Nephron progenitor cell (in vitro differentiated cells): ENCODE results near the gene MAP3K21.
A peak's percentile ranks its signal among the peaks of the same experiment; 100 is the strongest.

Experiments
- DNase-seq: peaks from one replicate; pipeline ENCODE4 v3.0.0; 2021
- H3K27ac Mint-ChIP-seq: 2 replicates; pipeline ENCODE4 v1.8.0; 2021; ENCODE audit warnings: mild to moderate bottlenecking, moderate library complexity, mixed read lengths
- H3K27me3 Mint-ChIP-seq: 2 replicates; pipeline ENCODE4 v1.8.0; 2021; ENCODE audit warnings: mild to moderate bottlenecking, low read depth, mixed read lengths; ENCODE audit not compliant: poor library complexity
- H3K36me3 Mint-ChIP-seq: 2 replicates; pipeline ENCODE4 v1.8.0; 2021; ENCODE audit warnings: low read depth, mixed read lengths
- H3K4me1 Mint-ChIP-seq: 2 replicates; pipeline ENCODE4 v1.8.0; 2021; ENCODE audit warnings: mixed read lengths
- H3K4me3 Mint-ChIP-seq: 2 replicates; pipeline ENCODE4 v1.8.0; 2021; ENCODE audit warnings: mild to moderate bottlenecking, moderate library complexity, mixed read lengths
- H3K9me3 Mint-ChIP-seq: 2 replicates; pipeline ENCODE4 v1.8.0; 2021; ENCODE audit warnings: mild to moderate bottlenecking, moderate library complexity, mixed read lengths
- TF ChIP-seq, protein P1 (sequence below): fragments of 200-600 bp; sonication (generic); IDR thresholded peaks from 2 replicates; pipeline ENCODE4 v1.5.0; 2021; ENCODE audit warnings: antibody characterized with exemption

Gene MAP3K21

DNA sequence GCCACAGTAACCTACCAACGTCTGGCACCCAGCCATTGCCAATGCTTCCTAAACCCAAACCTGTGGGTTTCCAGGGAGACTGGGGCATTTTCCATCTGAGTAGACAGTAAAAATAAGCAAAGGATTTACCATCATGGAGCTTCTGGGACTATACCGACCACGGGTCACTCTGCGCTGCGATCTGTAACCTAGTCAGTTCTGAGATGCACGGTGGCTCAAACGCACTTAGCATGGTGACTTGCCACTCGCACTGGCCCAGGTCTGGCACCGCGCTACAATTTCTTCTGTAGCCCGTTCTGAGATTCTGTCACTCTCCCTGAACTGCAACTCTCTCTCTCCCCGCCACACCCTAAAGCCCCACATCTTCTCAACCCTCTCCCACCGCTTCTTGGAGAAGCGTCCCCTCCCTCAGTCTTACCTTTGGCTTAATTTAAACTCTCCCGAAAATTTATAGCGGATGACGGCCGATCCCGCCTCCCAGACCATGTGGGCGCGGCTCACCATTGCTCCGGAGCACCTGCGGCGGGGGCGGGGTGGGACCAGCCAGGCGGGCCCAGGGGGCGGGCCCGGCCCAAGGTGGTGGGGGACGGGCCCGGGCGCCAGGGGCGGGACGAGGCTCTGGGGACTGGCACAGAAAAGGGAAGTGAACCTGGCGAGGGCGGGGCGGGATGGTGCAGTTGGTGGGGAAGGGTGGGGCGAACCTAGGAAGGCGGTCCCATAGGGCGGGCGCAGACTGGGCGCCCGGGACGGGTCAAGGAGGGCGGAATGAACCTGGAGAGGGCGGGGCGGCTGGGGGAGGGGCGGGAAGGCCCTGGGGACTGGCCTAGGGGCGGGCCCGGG lies 493 bp upstream of the MAP3K21 start:
- peak; percentile 82 for DNase-seq
- Mint-ChIP-seq H3K36me3 (no peaks in the 10 kb centered on the region), H3K9me3 (no peaks in the 10 kb centered on the region), H3K4me3 (peak overlapping the region; percentile 78), H3K27me3 (peaks cover 55% of the 10 kb centered on the region), H3K27ac (no peak overlapping the region), H3K4me1 (peaks cover 10% of the 10 kb centered on the region)
- TF ChIP-seq, protein P1, sequence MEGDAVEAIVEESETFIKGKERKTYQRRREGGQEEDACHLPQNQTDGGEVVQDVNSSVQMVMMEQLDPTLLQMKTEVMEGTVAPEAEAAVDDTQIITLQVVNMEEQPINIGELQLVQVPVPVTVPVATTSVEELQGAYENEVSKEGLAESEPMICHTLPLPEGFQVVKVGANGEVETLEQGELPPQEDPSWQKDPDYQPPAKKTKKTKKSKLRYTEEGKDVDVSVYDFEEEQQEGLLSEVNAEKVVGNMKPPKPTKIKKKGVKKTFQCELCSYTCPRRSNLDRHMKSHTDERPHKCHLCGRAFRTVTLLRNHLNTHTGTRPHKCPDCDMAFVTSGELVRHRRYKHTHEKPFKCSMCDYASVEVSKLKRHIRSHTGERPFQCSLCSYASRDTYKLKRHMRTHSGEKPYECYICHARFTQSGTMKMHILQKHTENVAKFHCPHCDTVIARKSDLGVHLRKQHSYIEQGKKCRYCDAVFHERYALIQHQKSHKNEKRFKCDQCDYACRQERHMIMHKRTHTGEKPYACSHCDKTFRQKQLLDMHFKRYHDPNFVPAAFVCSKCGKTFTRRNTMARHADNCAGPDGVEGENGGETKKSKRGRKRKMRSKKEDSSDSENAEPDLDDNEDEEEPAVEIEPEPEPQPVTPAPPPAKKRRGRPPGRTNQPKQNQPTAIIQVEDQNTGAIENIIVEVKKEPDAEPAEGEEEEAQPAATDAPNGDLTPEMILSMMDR: no peak

DNA sequence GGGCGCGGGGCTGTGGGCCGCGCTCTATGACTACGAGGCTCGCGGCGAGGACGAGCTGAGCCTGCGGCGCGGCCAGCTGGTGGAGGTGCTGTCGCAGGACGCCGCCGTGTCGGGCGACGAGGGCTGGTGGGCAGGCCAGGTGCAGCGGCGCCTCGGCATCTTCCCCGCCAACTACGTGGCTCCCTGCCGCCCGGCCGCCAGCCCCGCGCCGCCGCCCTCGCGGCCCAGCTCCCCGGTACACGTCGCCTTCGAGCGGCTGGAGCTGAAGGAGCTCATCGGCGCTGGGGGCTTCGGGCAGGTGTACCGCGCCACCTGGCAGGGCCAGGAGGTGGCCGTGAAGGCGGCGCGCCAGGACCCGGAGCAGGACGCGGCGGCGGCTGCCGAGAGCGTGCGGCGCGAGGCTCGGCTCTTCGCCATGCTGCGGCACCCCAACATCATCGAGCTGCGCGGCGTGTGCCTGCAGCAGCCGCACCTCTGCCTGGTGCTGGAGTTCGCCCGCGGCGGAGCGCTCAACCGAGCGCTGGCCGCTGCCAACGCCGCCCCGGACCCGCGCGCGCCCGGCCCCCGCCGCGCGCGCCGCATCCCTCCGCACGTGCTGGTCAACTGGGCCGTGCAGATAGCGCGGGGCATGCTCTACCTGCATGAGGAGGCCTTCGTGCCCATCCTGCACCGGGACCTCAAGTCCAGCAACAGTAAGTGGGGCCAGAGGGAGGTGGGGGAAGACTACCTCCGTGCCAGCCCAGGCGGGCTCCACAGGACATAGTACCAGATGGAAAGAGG lies 808 bp downstream of the MAP3K21 start:
- DNase-seq: peak; percentile 46
- Mint-ChIP-seq H3K9me3 (no peaks in the 10 kb centered on the region), H3K27me3 (peaks cover 56% of the 10 kb centered on the region)

DNA sequence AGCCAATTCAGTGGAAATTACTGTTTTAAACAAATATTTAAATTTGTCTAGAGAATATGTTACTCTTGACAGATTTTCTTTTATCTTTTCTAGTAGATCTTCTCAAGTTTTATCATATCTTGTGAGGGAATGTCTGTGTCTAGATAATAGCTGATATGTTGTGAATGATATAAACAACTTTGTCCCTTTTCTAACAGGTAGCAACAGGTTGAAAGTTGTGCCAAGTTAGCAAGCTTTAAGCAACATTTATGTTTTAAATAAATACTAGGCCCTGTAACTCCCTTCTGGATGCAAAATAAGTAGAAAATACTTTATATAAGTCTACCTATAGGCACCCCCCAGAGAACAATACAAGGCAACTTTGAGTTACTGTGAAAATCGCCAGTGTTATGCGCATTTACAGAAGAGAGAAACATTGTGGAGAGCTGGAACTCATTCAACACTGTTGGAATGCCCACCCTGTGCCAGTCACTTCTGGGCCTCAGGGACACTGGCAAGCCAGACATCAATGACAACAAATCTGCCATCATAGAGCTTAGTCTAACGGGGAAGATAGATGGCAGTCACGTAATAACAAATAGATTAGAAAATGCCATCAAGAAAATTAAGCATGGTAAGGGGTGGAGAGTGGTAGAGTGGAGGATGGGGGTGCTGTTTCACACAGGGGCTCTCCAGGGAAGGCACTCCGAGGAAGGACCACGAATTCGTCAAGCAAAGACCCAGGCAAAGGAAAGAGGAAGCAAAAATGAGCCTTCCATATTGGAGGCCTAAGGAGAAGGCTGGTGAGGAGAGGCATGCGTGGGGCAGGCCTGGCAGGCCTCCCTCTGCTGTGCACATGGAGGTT lies 4.4 kb downstream of the MAP3K21 start:
- DNase-seq: no peak
- TF ChIP-seq, protein P1: no peak
- no peaks in the 10 kb centered on the region for H3K36me3 Mint-ChIP-seq
- H3K4me3 Mint-ChIP-seq: no peak overlapping the region
- peaks cover 41% of the 10 kb centered on the region for H3K27me3 Mint-ChIP-seq
- no peak overlapping the region for H3K27ac Mint-ChIP-seq
- peaks cover 10% of the 10 kb centered on the region for H3K4me1 Mint-ChIP-seq
- H3K9me3 Mint-ChIP-seq: no peaks in the 10 kb centered on the region

More for the DNA sequence above, 808 bp downstream of the MAP3K21 start:
- Mint-ChIP-seq H3K4me3 (peak overlapping the region; percentile 78), H3K4me1 (peaks cover 10% of the 10 kb centered on the region), H3K36me3 (no peaks in the 10 kb centered on the region), H3K27ac (no peak overlapping the region)
- TF ChIP-seq, protein P1: no peak

DNA sequence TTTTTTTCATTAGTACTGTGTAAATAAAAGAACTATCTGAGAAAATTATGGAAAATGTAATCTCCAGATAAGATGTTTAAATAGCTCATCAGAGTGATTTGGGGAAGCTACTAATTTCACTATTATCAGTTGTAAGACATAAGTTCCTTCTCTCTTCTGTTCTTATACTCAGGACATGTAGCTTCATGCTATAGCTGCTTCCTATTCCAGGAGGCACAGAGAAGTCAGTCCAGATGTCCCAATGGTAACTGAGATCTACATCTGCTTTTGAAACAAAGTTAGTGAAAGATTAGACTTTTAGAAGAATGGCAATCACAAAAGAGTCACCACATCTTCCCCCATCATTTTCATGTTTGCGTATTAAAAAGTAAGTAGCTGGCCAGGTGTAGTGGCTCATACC lies 5.6 kb downstream of the MAP3K21 start:
- Mint-ChIP-seq H3K4me3 (no peak overlapping the region), H3K27me3 (peaks cover 38% of the 10 kb centered on the region), H3K36me3 (no peaks in the 10 kb centered on the region), H3K27ac (no peak overlapping the region), H3K9me3 (no peaks in the 10 kb centered on the region), H3K4me1 (peaks cover 10% of the 10 kb centered on the region)
- TF ChIP-seq, protein P1: no peak
- no peak for DNase-seq

DNA sequence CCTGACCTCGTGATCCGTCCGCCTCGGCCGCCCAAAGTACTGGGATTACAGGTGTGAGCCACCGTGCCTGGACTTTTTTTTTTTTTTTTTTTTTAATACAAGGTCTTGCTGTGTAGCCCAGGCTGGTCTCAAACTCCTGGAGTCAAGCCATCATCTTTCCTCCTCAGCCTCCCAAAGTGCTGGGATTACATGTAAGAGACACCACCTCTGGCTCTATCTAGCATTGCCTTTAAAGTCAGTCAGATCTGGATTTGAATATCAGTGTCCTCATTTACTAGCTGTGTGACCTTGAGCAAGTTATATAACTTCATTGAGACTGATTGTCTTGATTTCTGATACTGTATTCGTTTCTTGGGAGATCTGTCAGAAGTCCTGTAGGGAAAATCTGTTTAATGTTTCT lies 6.6 kb downstream of the MAP3K21 start:
- DNase-seq: no peak
- H3K27me3 Mint-ChIP-seq: peaks cover 36% of the 10 kb centered on the region
- H3K9me3 Mint-ChIP-seq: no peaks in the 10 kb centered on the region
- H3K27ac Mint-ChIP-seq: no peak overlapping the region
- peaks cover 5% of the 10 kb centered on the region for H3K4me1 Mint-ChIP-seq
- no peak overlapping the region for H3K4me3 Mint-ChIP-seq
- H3K36me3 Mint-ChIP-seq: no peaks in the 10 kb centered on the region
- TF ChIP-seq, protein P1: no peak
